Activated CD4-positive, alpha-beta T cell treated with anti-CD3 and anti-CD28 coated beads, Interleukin-2, amount 50 U/mL, for 24 hours (primary cell): Measurements from ENCODE around the gene GDF15.
A peak's percentile ranks its signal among the peaks of the same experiment; 100 is the strongest.

Experiments
- DNase-seq, 2 donors: peaks; one replicate each; pipeline ENCODE4 v3.0.0-alpha.2; 2020; ENCODE audit warnings: low read depth in 1 of 2, low spot score in 1 of 2

The GDF15 gene

GRCh38 chr19:18430417-18431144 lies 44.6 kb downstream of the GDF15 start:
- no peak for DNase-seq

- no peak for DNase-seq
These were observed 45.6 kb downstream of the GDF15 start for GRCh38 chr19:18431351-18432197.

- DNase-seq = no peak
These were observed 46.5 kb downstream of the GDF15 start for GRCh38 chr19:18432275-18433014.

GRCh38 chr19:18433015-18433691 lies 47.2 kb downstream of the GDF15 start:
- DNase-seq = no peak

GRCh38 chr19:18433735-18434398 lies 47.9 kb downstream of the GDF15 start:
- no peak for DNase-seq

GRCh38 chr19:18434411-18435175 lies 48.6 kb downstream of the GDF15 start:
- DNase-seq = no peak

- DNase-seq = no peak
These were observed 49.4 kb downstream of the GDF15 start for GRCh38 chr19:18435178-18435841.

- DNase-seq = no peak
These were observed 50.1 kb downstream of the GDF15 start for GRCh38 chr19:18435842-18436670.

GRCh38 chr19:18436671-18437490 lies 50.9 kb downstream of the GDF15 start:
- DNase-seq = peak in 1 of 2 donors; percentile 46

- no peak for DNase-seq
These were observed 51.8 kb downstream of the GDF15 start, which contains the start of gene ISYNA1 for GRCh38 chr19:18437491-18438330. Gene ISYNA1 (minus strand): TSS chr19:18438133. CDS start chr19:18437979, 154 bp downstream.

- no peak for DNase-seq
These were observed 52.5 kb downstream of the GDF15 start for GRCh38 chr19:18438331-18439024.
